Fibroblast of skin of right biceps (primary cell): ENCODE data around the gene SLC36A4.
"Not testable (repeated sequence)": the region's sequence is repeated elsewhere in the genome, so short reads cannot be mapped to it uniquely, and the experiment has no call there.

Experiments used
- DNase-seq: peaks from one replicate; pipeline ENCODE4 v3.0.0-alpha.2; 2013

SLC36A4 gene

GRCh38 chr11:93193731-93194130 lies 4.1 kb downstream of the SLC36A4 start:
- DNase-seq = no peak

- DNase-seq = no peak
These were observed 5.6 kb downstream of the SLC36A4 start for GRCh38 chr11:93192163-93192562.

- no peak for DNase-seq
These were observed 8.3 kb downstream of the SLC36A4 start for GRCh38 chr11:93189462-93189861.

- no peak for DNase-seq
These were observed 9.1 kb downstream of the SLC36A4 start for GRCh38 chr11:93188726-93189125.

GRCh38 chr11:93187290-93187689 lies 10.5 kb downstream of the SLC36A4 start:
- no peak for DNase-seq

- not testable (repeated sequence) for DNase-seq
These were observed 19.9 kb downstream of the SLC36A4 start for GRCh38 chr11:93177891-93178290.

GRCh38 chr11:93169950-93170561 lies 27.7 kb downstream of the SLC36A4 start:
- peak; percentile 7 for DNase-seq

GRCh38 chr11:93169143-93169542 lies 28.6 kb downstream of the SLC36A4 start:
- no peak for DNase-seq

GRCh38 chr11:93166862-93167261 lies 30.9 kb downstream of the SLC36A4 start:
- no peak for DNase-seq

- DNase-seq = no peak
These were observed 31.6 kb downstream of the SLC36A4 start for GRCh38 chr11:93166194-93166593.

GRCh38 chr11:93160808-93161207 lies 37.0 kb downstream of the SLC36A4 start:
- no peak for DNase-seq

- no peak for DNase-seq
These were observed 37.6 kb downstream of the SLC36A4 start for GRCh38 chr11:93160156-93160555.

GRCh38 chr11:93159721-93160120 lies 38.1 kb downstream of the SLC36A4 start:
- DNase-seq = no peak

- DNase-seq = no peak
These were observed 42.1 kb downstream of the SLC36A4 start for GRCh38 chr11:93155738-93156137.

GRCh38 chr11:93145390-93145915 lies 52.3 kb downstream of the SLC36A4 start:
- DNase-seq = no peak

- no peak for DNase-seq
These were observed 54.0 kb downstream of the SLC36A4 start for GRCh38 chr11:93143800-93144199.

- DNase-seq = peak; percentile 45
These were observed 54.6 kb downstream of the SLC36A4 start for GRCh38 chr11:93143186-93143585.

GRCh38 chr11:93133488-93134109 lies 64.2 kb downstream of the SLC36A4 start:
- DNase-seq = peak; percentile 27

GRCh38 chr11:93132836-93133235 lies 65.0 kb downstream of the SLC36A4 start:
- DNase-seq = no peak

- DNase-seq = no peak
These were observed 66.1 kb downstream of the SLC36A4 start for GRCh38 chr11:93131709-93132108.

GRCh38 chr11:93128574-93128973 lies 69.2 kb downstream of the SLC36A4 start:
- no peak for DNase-seq

GRCh38 chr11:93123351-93123898 lies 74.4 kb downstream of the SLC36A4 start:
- no peak for DNase-seq

GRCh38 chr11:93122535-93123235 lies 75.1 kb downstream of the SLC36A4 start:
- DNase-seq = no peak

GRCh38 chr11:93118276-93118675 lies 79.5 kb downstream of the SLC36A4 start:
- no peak for DNase-seq
